GM18499 (cell line): ENCODE data around the gene MACROD2.

Source experiments
- ATAC-seq: cut with Tn5 transposase; IDR thresholded peaks from one replicate; pipeline ENCODE4 v1.9.1; 2021; ENCODE audit warnings: moderate number of reproducible peaks; ENCODE audit not compliant: insufficient read depth, unreplicated experiment

Gene MACROD2

DNA sequence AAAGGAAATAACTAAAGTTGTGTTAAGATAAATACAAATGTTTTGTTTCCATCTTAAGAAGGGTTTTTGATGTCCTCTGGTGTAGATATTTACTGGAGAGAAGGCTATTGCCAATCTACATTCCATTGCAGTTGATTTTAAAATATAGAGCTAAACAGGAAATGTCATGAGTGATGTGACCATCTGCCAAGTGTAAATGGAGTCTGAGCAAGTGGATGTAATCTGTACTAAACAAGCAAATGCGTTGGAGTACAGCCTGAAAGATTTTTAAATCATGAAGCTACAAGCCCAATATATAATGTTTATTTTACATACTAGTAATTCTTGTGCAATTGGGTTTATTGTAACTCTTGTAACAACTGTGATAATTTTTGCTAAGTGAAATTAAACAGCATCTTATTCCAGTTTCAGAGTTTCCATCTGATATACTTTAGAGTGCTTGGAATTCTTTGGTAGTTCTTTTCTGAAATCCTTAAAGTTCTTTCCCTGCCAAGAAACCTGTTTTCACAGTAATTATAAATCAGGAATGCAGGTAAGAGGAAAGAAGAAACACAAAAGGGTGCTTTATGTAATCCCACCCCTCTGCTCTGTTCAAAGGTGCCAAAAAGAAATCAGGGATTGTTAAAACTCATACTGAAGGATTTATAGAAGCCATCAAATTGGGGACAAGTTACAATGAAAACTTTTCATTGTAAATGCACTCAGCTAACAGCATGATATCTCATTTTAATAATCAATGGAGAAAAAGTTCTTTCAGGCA, 389.3 kb downstream of the MACROD2 start:
- ATAC-seq, result no peak

DNA sequence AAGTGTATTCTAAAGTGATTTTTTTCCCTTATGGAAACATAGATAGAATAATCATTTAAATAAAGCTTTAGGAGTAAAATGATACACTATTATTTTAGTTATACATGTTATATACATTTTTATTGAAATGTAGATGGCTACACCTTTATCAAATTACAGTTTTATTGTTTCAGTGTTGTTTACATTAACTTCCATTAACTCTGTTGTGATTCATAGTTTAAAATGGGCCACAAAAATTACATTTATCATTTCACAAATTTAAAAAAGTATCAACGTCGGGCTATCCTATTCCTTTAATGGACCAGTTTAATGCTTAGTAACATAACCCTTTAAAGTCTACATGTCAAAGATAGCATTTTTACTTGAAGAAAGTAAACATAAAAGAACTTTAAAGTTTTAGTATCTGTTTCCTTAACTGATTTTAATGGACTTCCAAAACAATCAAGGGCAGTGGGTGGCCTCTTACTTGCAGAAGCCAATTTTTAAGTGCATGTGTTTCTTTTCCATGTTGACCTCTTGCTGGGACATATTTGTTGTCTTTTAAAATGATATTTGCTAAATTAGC, 389.9 kb downstream of the MACROD2 start:
- no peak for ATAC-seq

DNA sequence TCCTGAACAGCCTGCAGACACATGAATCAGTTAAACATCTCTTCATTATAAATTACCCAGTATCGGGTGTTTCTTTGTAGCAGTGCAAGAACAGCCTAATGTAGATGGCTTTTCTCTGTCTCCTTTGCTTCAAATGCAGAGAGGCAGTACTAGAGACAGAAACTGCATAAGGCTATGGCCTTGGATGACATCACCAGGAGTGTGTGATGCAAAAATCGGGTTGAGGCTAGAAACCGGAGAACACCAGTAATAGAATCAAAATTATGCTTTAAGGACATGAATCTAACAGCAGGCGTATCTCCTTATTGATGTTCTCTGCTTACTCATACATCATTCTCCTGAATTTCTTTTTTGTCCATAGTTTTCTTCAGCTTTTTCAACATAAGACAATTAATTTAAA, 391.4 kb downstream of the MACROD2 start:
- no peak for ATAC-seq

DNA sequence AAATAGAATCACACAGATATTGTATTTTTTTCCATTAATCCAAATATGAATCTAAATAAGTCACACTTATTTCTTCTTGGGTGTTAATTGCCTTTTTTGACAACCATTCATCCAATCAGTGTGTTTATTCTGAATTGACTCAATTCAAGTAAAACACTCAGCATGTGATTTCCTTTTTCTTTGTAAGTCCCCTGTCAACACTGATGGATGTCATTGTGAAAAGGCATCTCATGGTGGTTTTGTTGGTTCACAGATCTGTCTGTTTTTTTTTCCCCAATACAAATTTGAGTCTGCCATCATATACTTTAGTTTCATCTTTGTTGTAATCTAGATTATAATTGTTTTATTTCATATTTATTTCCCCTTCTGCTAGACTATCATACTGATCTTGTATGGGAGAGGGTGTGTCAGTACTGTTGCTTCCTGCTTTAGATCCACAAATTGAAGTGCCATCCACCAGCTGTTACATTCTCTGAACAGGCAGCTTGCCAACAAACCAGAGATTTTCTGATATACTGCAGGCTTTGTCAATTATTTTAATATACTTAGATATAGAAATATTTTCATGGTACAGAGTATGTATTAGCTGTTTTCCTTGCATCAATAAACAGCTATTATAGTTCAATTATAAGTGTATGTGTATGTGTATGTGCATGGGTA, 406.3 kb downstream of the MACROD2 start:
- ATAC-seq, result no peak

DNA sequence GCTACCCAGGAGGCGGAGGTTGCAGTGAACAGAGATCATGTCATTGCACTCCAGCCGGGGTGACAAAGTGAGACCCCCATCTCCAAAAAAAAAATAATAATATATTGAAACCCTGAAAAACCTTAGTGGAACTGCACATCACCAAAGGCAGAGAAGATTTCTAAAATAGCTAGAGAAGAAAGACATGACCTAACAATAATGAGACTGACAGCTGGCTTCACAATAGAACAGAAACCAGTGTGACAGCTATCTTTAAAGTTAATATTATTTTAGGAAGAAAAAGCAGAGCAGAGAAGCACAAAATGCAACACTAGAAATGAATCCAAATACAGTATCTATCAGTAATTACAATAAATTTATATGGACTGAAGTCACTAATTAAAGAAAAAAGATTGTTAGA, 409.2 kb downstream of the MACROD2 start:
- no peak for ATAC-seq

DNA sequence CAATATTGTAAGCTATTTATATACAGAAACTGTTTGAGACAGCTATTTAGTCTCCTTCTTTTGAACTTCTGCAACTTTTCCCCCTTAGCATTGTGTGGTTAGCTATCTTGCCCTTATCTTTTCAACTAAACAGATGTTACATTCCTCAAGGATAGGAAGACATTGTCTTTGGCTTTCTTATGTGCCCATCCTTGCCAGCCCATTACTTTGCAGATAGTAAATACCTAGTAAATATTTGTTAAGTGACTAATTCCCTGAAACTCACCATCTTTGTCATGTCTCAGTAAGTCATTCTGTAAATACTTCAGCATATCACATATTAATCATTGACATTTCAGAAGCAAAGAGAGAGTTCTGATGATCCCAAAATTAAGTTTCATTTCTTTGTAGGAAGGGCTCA, 411.2 kb downstream of the MACROD2 start:
- no peak for ATAC-seq

DNA sequence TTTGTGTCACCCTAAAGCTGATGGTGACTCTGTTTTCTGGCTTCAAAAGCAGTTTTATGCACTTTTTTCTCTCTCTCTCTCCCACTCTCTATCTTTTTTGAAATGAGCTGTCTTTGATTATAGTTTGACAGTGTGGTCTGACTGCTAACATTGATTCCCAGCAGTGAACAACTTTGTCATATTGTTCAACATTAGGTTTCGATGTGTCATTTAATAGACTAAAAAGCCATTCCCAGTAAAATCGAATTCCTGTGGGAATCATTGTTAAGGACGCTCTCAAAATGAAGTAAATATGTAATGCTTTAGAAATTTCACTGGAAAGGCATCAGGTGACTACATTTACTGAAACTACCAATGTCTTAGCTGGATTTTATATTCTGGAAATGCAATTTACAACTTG, 412.0 kb downstream of the MACROD2 start:
- ATAC-seq, result no peak

DNA sequence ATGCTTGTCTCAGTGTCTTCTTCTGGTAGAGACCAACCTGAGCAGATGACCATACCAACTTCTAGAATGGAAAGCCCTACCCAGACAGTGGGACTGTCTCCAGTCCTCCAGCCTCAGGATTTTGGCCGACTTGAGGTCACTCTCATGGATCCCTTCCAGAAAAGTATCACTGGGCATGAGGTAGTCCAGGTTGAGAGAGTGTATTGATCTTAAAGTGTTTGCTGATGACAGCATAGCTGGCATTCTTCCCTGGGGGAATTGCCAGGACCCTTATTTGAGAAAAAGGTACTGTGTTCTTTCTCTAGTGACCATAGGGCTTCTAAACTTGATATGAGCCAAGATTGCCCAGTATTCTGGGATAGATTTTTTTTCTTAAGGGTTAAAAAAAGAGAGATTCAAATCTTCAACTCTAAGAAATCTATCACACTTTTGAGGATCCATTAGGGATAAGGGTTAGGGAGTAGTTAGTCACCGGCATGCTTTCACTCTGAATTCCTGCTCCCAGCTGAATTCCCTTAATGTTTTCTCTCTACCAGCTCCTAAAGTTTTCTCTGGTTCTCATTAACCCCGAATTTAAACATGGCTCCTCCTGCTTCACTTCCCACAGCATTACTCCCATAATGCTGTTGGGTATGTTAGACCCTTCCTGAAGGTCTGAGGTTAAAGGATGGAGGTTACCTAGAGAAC, 415.7 kb downstream of the MACROD2 start:
- ATAC-seq, result no peak

DNA sequence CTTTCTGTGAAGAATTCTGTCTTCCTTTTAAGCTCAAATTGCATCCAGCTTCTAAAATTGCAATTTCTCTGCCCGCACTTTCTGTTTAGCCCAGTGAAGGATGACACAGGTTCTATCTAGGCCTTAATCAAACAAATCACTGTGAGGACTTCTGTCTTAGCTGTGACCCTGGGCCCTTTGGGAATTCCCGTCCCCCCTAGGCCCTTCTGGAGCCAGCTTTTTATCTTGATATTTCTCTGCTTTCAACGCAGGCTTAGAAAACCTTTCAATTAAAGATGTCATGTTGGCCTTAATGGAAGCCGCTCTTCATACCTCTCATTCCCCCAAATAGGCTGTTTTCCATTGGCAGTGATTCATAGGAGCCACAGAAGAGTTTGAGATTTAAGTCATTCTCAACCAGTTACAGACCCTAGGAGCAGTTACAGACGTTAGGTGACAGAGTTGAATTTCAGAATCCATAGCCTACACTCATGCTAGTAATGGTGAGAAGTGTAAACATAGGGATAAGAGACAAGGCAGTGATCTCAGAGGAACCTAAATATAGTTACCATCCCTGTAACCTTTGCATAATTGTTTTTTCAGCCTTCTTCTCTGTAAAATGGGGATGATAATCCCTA, 416.9 kb downstream of the MACROD2 start:
- no peak for ATAC-seq

DNA sequence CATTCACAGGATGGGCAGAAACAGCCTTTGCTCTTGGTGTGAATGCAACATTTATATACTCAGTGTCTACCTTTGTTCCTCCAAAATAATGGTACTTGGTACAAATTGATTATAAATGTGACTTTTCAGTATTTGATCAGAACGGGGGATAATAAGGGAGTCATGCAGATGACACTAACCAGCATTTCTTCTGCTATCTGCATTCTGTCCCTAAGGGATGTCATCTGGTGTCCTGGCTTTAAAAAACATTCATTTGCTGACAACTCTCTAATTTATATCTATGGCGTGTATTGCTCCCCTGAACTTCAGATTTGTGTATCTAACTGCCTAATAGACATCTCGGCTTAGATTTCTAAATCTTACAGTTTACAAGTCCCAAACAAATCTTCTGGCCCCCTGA, 418.5 kb downstream of the MACROD2 start:
- no peak for ATAC-seq

DNA sequence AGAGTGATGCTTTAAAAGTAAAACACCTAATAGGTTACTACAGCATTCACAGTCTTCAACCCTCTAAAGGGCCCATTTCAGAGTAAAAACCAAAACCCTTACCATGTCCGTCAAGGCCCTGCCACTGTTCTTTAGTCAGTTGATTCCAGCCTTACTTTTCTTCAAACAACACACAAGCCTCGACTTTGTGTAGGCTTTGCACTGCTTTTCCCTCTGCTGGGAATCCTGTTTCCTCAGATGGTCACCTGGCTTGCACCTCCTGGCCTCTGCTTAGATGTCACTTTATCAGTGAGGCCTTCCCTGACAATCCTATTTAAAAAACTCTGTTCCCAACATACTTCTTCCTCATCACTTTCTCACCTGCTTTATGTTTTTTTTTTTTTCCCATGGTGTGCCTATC, 419.2 kb downstream of the MACROD2 start:
- no peak for ATAC-seq

DNA sequence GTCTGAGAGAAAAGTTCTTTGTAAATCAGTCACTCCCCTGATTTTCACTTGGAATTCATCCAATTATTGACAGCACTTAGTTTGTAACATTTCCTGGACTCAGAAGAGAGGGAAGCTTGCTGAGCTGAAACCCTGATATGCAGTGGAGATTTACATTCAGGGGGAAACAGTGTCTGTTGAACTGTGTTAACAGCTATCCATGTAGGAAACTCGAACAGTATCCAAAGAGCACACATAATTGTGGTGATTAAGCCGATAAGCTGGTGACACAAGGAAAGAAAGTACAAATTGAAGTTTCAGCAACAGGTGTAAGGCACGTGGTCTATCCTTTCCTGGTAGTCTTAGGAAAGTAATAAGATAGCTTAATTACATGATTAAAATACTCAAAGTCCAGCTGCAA, 420.2 kb downstream of the MACROD2 start:
- no peak for ATAC-seq

DNA sequence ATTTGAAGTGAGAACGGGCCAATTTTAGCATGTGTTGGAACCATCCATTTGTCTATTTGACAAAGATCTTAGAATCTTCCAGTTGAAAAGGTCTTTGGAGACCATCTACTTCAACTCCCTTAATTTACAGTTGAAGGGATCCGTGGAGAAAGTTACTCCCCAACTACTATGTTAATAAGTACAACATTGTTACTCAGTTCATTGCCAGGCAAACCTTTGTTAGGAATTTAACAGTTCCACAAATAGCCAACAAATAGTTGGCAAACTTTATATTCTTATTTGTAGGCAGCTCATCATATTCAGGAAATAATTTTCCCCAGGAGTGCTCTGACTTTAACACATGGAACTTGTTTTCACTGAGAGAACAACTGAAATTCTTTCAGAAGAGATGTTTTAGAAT, 423.1 kb downstream of the MACROD2 start:
- ATAC-seq, result no peak

DNA sequence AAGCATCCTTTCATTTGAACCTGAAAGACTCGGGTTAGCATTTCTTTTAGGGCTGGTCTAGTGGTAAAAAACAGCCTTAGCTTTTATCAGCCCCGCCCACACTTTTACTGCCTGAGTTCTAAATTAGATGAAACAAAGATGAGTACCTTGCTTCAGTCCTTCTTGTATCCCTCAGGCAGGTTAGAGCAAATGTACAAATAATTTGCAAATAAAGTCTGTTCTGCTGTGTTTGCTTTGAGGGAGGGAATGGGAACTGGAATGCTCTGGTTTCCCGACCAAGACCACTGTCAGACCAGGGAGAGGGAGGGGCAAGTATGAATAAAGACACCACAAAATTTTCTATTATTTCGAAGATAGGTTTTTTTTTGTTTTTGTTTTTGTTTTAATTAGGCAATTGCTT, 427.6 kb downstream of the MACROD2 start:
- no peak for ATAC-seq

DNA sequence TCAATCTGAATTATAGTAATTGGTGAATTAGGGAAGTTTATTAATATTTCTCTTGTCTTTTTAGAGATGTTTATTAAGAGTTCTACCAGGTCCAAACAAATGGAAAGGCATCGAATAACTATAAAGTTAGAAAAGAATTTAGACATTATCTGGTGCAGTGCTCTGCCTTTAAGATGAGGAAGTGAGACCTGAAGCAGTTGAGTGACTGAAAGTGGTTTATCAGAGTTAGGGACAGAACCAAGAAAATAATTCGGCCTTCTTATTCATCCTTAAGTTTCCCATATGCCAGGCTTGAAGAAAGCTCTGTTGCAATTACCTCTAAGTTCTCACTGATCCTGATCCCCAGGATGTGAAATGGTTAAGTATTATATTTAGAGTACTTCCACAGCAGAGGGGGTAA, 436.3 kb downstream of the MACROD2 start:
- ATAC-seq, result no peak

DNA sequence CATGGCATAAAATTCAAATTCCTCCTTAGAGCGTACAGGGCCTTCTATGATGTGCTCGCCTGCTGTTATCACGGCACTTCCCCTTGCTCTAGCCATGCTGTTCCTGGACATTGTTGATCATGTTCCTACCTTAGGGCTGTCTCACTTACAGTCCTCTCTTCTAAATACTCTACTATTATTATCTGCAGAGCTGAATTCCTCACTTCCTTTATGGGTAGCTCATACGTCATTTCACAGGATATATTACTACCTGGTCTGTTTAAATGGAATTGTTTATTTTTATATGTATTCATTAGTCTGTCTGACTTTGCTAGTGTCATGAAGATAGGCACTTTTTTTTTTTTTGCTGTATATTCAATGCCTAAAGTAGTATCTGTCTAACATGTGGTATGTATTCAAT, 436.8 kb downstream of the MACROD2 start:
- no peak for ATAC-seq

DNA sequence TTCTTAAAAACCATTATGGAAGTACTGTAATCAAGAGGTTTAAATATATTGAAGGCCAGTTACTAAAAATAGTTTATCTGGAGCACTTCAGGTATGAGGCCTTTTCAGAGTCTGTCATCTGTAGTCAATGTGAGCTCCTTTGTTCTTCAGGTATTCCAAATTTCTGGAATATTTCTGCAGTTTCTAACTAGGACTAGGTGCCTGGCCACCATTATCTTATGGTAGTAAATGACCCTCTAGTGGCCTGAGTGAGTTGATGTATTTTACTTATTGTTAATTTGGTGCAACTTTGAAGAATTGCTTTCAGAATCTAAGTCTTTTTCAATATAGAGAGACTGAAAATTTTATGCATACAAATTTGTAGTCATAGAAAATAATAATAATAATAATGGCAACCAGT, 437.3 kb downstream of the MACROD2 start:
- ATAC-seq, result no peak

DNA sequence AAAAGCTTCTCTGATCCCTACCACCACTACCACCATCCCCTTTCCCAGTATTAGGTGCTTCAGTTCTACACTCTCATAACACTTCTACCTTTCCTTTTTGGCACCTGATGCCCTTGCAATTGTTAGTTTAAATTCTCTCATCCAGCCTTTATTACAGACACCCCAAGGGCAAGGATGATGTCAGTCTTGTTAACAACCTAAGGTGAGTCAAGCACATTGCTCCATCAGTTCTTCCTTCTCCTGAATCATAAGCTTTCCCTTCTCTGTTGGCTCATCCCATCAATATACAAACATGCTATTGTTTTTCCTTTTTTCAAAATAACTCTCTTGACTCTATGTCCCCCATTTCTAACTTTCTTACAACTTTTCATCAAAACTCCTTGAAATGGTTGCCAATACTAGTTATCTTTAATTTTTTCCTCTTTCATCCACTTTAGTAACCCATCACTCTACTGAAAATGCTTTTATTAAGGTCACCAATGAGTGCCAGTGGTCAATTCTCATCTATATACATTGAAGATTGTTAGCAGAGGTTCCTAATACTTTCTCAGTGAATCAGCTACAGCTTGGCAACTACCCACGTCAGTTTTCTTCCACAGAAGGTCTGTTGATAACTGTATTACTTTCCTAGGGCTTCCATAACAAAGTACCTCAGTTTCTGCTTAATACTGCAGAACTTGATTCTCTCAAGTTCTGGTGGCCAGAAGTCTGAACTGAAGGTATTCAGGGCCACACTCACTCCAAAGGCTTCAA, 439.2 kb downstream of the MACROD2 start:
- no peak for ATAC-seq

DNA sequence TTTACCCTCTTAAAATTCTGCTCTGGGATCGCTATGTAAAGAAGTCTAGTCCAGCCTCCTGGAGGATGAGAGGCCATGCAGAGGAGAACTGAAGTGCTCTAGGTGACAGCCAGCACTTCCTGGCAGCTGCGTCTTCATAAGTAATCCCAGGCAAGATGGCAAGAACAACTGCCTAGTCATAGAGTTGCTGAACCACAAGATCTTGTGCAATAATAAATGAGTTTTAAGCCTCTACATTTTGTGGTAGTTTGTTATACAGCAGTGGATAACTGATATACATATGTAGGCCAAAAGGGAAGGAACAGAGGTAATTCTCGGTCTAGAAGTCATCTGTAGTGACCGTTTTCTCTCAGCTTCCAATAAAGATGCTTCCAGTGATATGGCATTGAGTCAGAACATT, 445.9 kb downstream of the MACROD2 start:
- no peak for ATAC-seq

DNA sequence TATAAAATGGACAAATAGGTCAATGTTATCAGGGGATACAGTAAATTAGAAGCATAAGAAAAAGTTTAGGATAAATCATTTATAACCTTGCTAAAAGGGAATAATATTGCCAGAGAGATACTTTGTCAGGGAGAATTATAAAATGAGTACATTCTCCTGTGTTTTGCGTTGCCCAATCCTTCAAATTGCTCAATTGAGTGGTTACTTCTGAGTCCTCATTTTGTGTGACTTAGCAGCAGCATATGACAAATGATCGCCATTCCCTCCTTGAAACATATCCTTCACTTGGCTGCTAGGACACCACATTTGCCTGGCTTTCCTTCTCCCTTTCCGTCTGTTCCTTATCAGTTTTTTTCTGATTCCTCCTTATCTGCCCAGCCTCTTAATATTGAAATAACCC, 448.8 kb downstream of the MACROD2 start:
- ATAC-seq, result no peak
